GM18909 (cell line): ENCODE results near the gene GPC1.

Experiments used
- ATAC-seq: cut with Tn5 transposase; IDR thresholded peaks from one replicate; pipeline ENCODE4 v1.9.1; 2021; ENCODE audit warnings: mild to moderate bottlenecking; ENCODE audit not compliant: unreplicated experiment, poor library complexity

The GPC1 gene

GRCh38 chr2:240411261-240412160 lies 24.0 kb upstream of the GPC1 start:
- ATAC-seq, result no peak

DNA sequence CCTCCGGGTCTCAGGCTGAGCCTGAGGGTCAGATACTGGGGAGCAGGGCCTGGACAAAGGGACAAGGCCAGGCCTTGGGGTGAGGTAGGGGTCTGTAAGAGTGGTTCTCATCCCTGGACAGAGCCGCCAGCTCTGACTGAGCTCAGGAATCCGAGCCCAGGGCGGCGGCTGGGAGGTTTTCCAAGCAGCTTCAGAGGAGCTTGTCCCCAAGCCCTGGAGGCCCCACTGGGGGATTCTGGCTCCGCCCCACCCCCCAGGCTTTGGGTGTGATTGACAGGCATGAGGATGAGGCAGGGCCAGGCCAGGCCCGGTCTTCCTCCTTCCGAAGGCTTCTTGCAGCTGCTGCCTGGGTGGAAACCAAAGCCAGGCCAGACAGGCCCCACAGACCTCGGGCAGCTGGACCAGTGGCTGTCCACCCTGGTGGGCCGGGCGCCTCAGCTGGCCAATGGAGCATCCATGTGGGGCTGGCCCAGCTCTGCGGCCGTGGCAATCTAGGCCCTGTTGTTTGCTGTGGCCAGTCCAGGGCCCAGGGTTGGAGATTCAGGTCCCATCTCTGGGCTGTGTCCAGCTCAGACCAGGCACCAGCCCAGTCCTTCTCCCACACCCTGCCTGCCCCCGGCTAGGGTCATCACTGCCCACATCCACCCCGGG lies 23.1 kb upstream of the GPC1 start:
- ATAC-seq, result no peak

DNA sequence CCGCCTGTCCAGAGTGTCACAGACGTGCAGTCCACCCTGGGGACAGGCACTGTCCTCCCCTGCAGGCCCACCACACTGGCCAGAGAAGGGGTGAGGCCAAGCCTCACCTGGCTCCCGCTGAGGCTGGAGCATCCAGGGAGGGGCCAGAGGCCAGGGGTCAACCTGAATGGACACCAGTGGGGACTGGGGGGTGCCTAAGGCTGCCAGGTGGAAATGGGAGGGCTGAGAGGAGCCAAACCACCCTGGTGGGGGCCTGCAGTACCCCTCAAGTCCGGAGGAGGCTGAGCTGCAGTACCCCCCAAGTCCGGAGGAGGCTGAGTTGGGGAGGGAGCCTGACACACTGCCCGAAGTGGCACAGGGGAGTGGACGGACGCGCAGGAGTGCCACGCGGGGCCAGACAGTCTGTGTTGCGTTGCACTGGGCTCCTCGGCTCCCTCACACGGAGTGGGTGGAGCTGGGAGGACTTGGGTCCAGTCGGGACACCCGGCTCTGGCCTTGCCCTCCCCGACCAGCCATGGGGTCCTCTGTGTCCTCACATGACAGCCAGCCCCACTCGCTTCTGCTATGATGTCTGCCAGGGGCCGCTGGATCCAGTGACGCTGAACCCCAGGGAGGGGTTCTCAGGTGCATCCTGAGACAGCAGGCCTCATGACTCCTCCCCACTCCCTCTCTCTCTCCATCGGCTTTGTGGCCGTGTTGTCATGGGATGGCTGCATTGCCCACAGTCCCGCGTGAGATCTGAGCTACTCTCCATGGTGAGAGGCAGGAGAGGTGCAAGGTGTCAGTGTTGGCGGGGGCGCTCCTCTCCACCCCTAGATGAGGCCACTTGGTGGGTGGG lies 22.3 kb upstream of the GPC1 start:
- no peak for ATAC-seq

- no peak for ATAC-seq
Measured at GRCh38 chr2:240413813-240414429, 21.5 kb upstream of the GPC1 start.

- no peak for ATAC-seq
Measured at GRCh38 chr2:240416821-240417220, 18.6 kb upstream of the GPC1 start.

GRCh38 chr2:240418311-240418710 lies 17.2 kb upstream of the GPC1 start:
- no peak for ATAC-seq

DNA sequence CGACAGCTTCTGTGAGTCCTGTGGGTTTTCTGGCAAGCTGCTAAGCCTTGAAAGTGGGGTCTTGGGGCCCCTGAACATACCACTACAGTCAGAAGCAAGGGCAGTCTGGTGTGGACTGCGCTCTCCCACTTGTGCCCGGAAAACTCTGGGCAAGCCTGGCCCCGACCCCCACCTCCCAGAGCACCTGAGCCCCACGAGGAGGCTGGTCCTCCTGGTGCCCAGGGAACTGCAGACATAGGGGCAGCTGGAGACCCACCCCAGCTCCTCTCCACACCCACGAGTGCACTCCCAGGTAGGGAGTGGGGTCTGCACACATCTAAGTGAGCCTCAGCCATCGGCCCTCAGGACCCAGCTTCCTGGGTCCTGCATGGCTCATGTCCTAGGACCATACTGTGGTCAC lies 16.2 kb upstream of the GPC1 start:
- no peak for ATAC-seq

DNA sequence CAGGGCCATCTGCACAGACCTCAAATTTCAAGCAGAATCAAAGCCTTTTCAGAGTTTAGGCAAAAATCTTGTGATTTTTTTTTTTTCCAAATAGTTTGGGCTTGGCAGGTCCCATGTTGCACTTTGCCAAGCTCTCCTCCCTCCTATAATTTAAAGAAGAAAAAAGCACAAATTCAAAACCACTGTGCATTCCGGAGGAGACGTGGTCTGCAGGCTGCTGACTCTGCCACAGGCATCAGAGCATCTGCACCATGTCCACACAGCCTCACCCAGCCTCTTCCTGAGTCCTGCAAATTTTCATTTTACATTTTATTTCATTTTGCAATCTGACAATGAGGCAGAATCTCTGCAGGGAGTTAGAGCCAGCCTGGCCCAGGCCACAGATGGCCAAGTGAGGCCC lies 15.7 kb upstream of the GPC1 start:
- no peak for ATAC-seq

DNA sequence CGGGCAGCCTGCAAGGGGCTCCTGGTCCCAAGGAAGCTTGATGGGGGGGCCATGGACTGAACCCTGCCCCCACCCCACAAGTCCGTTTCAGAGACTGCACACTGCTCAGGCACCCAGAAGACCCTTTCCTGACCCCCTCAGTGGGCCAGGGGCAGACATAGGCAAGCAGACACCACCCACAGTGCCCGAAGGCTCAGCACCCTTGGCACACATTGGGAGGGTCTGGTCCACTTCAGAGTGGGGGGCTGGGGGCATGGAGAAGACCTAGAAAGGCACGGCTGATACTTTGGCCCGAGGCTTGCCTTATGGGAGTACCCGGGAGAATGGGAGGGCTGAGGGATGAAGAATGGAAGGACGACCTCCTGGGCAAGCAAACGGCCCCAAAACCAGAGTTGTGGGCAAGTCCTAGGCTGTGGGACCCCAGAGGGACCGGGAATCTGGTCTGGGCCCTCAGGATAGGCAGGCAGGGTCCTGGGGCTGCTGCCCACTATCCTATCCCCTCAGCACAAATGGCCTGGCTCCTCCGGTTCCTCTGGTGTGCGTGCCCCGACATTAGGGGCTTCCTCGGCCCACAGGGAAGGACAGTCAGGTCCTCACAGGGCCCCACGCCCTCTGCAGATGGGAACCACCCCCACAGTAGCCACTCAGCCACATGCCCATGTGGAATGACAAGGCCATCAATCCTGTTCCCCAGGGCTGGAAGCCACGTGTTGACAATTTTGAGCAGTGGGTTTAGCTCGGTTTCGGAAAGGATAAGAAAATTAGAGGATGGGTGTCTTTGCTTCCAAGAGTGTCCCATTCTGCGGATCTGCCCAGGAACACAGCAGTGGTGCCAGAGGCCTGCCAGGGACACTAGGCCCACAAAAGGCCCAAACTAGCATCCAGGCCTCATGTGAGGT lies 15.0 kb upstream of the GPC1 start:
- no peak for ATAC-seq

- ATAC-seq, result no peak
Measured at GRCh38 chr2:240421381-240421780, 14.1 kb upstream of the GPC1 start.

- no peak for ATAC-seq
Measured at GRCh38 chr2:240422658-240423329, 12.7 kb upstream of the GPC1 start.

- ATAC-seq, result no peak
Measured at GRCh38 chr2:240423788-240424191, 11.7 kb upstream of the GPC1 start.

DNA sequence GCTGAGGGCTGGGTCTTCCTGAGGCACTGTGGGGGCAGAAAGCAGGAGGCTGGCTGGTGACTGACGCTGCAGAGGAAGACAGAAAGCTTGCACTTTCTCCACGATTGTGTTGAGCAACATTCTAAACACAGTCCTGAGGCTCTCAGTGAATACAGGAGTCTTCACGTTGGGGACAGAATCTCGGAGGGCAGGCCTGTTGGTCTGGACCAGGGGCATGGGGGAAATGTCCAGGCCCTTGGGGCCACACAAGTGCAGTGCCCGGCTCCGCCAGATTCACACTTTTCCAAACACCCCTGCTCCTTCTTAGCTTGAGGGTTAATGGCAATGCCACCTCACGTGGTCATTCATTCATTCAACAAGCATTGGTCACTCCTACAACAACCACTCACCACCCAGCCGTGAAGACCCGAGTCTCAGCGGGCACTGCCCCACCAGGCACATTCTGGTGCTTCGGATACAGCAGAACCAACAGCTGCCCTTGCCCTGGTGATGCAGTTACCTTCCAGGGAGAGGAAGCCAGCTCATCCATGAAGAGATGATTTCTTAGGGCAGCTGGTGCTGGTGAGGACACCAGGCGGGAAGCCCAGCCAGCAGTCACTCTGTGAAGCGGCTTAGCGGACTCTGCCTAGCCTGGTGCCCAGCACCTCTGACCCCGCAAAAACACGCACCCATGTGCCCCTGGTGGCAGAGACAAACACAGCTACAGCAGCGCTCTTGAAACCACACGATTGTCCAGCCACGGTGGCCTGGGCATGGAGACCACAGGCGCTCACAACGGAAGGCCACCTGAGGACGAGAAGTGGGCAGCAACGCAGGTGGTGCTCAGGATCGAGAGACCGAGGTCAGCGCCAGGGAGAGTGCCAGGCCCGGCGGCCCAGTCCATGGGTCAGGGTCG lies 10.9 kb upstream of the GPC1 start:
- no peak for ATAC-seq

- no peak for ATAC-seq
Measured at GRCh38 chr2:240425236-240425615, 10.2 kb upstream of the GPC1 start.

GRCh38 chr2:240425697-240426096 lies 9.8 kb upstream of the GPC1 start:
- ATAC-seq, result no peak

- ATAC-seq, result no peak
Measured at GRCh38 chr2:240426845-240427721, 8.4 kb upstream of the GPC1 start.

DNA sequence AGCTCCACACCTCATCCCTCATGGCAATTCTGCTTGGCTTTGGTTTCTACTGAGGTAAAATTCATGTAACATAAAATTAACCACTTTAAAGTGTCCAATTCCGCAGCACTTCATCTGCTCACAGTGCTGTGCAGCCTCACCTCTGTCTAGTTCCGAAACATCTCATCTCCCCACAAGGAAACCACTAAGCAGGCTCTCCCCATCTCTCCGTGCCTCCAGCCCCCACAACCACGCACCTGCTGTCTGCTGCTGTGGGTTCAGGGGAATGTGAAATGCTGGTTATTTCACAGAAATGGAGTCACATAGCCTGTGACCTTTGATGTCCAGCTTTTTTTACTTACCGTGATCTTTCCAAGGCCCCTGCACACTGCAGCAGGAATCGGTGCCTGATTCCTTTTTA lies 7.7 kb upstream of the GPC1 start:
- no peak for ATAC-seq
